ENCODE measurements around the gene PROS1.

GRCh38 chr3:93984618-93985017 is 10.9 kb upstream of the PROS1 start:
- TF ChIP-seq SNAI2 (CRISPR knock-in tag; IDR thresholded peaks at IDR 0.05) (no peak), TSHZ2 (CRISPR knock-in tag; IDR thresholded peaks at IDR 0.05) (no peak), PATZ1 (CRISPR knock-in tag; IDR thresholded peaks at IDR 0.05; ENCODE audit: borderline replicate concordance) (no peak), ESRRG (CRISPR knock-in tag; IDR thresholded peaks at IDR 0.05) (no peak), POU6F1 (CRISPR knock-in tag; IDR thresholded peaks at IDR 0.05; ENCODE audit: borderline replicate concordance, low read depth) (no peak), OSR1 (CRISPR knock-in tag; IDR thresholded peaks at IDR 0.05) (no peak), ARNTL (CRISPR knock-in tag; IDR thresholded peaks at IDR 0.05; ENCODE audit: borderline replicate concordance, low read depth) (no peak), TCF4 (CRISPR knock-in tag; IDR thresholded peaks at IDR 0.05; ENCODE audit: borderline replicate concordance) (no peak), BACH2 (CRISPR knock-in tag; IDR thresholded peaks at IDR 0.05; ENCODE audit: borderline replicate concordance) (no peak), RARB (CRISPR knock-in tag; IDR thresholded peaks at IDR 0.05) (no peak), ZNF565 (CRISPR knock-in tag; conservative IDR thresholded peaks at IDR 0.05; ENCODE audit: low read depth) (no peak)
